Adrenal gland (tissue), 5 donors: ENCODE measurements around the gene ZNF708.
"Not testable (repeated sequence)": the region's sequence is repeated elsewhere in the genome, so short reads cannot be mapped to it uniquely, and the experiment has no call there.

ENCODE experiments used
- POLR2A ChIP-seq, 2 donors: fragments of 450-650 bp; IDR thresholded peaks; one replicate each; pipeline ENCODE4 v1.6.1; 2017; ENCODE audit warnings: antibody characterized with exemption in 2 of 2, mild to moderate bottlenecking in 2 of 2, moderate library complexity in 1 of 2
- TF ChIP-seq, protein P1 (sequence below), 6 experiments: fragments of 450-650 bp in 4 of 6; fragments of 200-600 bp in 2 of 6; sonication (generic) in 1 of 6; IDR thresholded peaks; 1 replicate in 5 of 6; 2 replicates in 1 of 6; pipeline versions ENCODE4 v1.5.1 to v1.8.0; 2016 to 2021; ENCODE audit warnings: antibody characterized with exemption in 6 of 6, mild to moderate bottlenecking in 2 of 6, moderate library complexity in 1 of 6
- donor health status: DM: no; HTN: no; CAD: no.

- TF ChIP-seq, protein P1, sequence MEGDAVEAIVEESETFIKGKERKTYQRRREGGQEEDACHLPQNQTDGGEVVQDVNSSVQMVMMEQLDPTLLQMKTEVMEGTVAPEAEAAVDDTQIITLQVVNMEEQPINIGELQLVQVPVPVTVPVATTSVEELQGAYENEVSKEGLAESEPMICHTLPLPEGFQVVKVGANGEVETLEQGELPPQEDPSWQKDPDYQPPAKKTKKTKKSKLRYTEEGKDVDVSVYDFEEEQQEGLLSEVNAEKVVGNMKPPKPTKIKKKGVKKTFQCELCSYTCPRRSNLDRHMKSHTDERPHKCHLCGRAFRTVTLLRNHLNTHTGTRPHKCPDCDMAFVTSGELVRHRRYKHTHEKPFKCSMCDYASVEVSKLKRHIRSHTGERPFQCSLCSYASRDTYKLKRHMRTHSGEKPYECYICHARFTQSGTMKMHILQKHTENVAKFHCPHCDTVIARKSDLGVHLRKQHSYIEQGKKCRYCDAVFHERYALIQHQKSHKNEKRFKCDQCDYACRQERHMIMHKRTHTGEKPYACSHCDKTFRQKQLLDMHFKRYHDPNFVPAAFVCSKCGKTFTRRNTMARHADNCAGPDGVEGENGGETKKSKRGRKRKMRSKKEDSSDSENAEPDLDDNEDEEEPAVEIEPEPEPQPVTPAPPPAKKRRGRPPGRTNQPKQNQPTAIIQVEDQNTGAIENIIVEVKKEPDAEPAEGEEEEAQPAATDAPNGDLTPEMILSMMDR (IDR thresholded peaks at IDR 0.05), result not testable (repeated sequence)
- TF ChIP-seq POLR2A (IDR thresholded peaks at IDR 0.05), result not testable (repeated sequence)
Observed at GRCh38 chr19:21259421-21260124, 69.6 kb downstream of the ZNF708 start.
